Measurements from ENCODE around the gene RBMX.
"Not testable (repeated sequence)": the region's sequence is repeated elsewhere in the genome, so short reads cannot be mapped to it uniquely, and the experiment has no call there.

- not testable (repeated sequence) for TF ChIP-seq POLR2A (IDR thresholded peaks at IDR 0.05; ENCODE audit: low read length); GATA1 (IDR thresholded peaks at IDR 0.05; ENCODE audit: low read depth, low read length)
Measured at GRCh38 chrX:136900071-136900470, 19.5 kb upstream of the RBMX start.
